Neuronal stem cell (in vitro differentiated cells): ENCODE data around the gene TSSC4.

Experiments
- DNase-seq: peaks from one replicate; pipeline ENCODE4 v3.0.0-alpha.2; 2013; ENCODE audit warnings: low spot score
- H2AFZ ChIP-seq: one replicate; pipeline ENCODE4 v1.6.1; 2013; ENCODE audit warnings: mild to moderate bottlenecking, low read length, inconsistent platforms
- H2AK5ac ChIP-seq: 2 replicates; pipeline ENCODE4 v1.6.1; 2013; ENCODE audit warnings: low read depth, mild to moderate bottlenecking, inconsistent platforms, low read length, moderate library complexity, mixed read lengths
- H2BK120ac ChIP-seq: 2 replicates; pipeline ENCODE4 v1.6.1; 2013; ENCODE audit warnings: low read depth, mild to moderate bottlenecking, inconsistent platforms, low read length, moderate library complexity, mixed read lengths
- H2BK12ac ChIP-seq: one replicate; pipeline ENCODE4 v1.6.1; 2013; ENCODE audit warnings: low read length, inconsistent platforms
- H2BK15ac ChIP-seq: 2 replicates; pipeline ENCODE4 v1.6.1; 2013; ENCODE audit warnings: mild to moderate bottlenecking, low read length, inconsistent platforms, mixed read lengths
- H2BK5ac ChIP-seq: one replicate; pipeline ENCODE4 v1.6.1; 2013; ENCODE audit warnings: inconsistent platforms, mild to moderate bottlenecking, low read length, moderate library complexity
- H3K14ac ChIP-seq: one replicate; pipeline ENCODE4 v1.6.1; 2013; ENCODE audit warnings: low read length, inconsistent platforms
- H3K18ac ChIP-seq: 2 replicates; pipeline ENCODE4 v1.6.1; 2013; ENCODE audit warnings: low read length, inconsistent platforms
- H3K23ac ChIP-seq: 2 replicates; pipeline ENCODE4 v1.6.1; 2013; ENCODE audit warnings: low read depth, mild to moderate bottlenecking, mixed read lengths, low read length, inconsistent platforms; ENCODE audit not compliant: poor library complexity
- H3K27ac ChIP-seq: replicated peaks from 3 replicates; pipeline ENCODE4 v1.5.1; 2013; ENCODE audit warnings: low read length, inconsistent platforms
- H3K27me3 ChIP-seq, 3 experiments: 2 replicates each; pipeline ENCODE4 v1.6.1; 2013; ENCODE audit warnings: low read length in 3 of 3, mild to moderate bottlenecking in 2 of 3, inconsistent platforms in 1 of 3, low read depth in 1 of 3, mixed read lengths in 1 of 3, moderate library complexity in 1 of 3; ENCODE audit not compliant: control insufficient read depth in 3 of 3, insufficient read depth in 3 of 3
- H3K36me3 ChIP-seq, 2 donors: replicated peaks in 1 of 2; 2 replicates each; pipeline ENCODE4 v1.6.1; 2013; ENCODE audit warnings: low read length in 2 of 2; ENCODE audit not compliant: control insufficient read depth in 2 of 2, insufficient read depth in 2 of 2
- H3K4ac ChIP-seq: 2 replicates; pipeline ENCODE4 v1.6.1; 2013; ENCODE audit warnings: inconsistent platforms, mild to moderate bottlenecking, low read length, moderate library complexity
- H3K4me1 ChIP-seq, 2 donors: 1 replicate in 1 of 2; 2 replicates in 1 of 2; pipeline ENCODE4 v1.6.1; 2013; ENCODE audit warnings: low read length in 2 of 2, low read depth in 1 of 2; ENCODE audit not compliant: control insufficient read depth in 2 of 2, insufficient read depth in 1 of 2
- H3K4me2 ChIP-seq: one replicate; pipeline ENCODE4 v1.6.1; 2013; ENCODE audit warnings: mild to moderate bottlenecking, low read length, inconsistent platforms; ENCODE audit not compliant: insufficient read depth, poor library complexity, severe bottlenecking
- H3K4me3 ChIP-seq, 2 donors: 2 replicates each; pipeline ENCODE4 v1.5.1; 2013; ENCODE audit warnings: low read length in 2 of 2, mild to moderate bottlenecking in 2 of 2, inconsistent platforms in 1 of 2, moderate library complexity in 1 of 2
- H3K79me1 ChIP-seq: one replicate; pipeline ENCODE4 v1.6.1; 2013; ENCODE audit warnings: low read depth, mild to moderate bottlenecking, inconsistent platforms, low read length, moderate library complexity
- H3K9ac ChIP-seq: one replicate; pipeline ENCODE4 v1.6.1; 2013; ENCODE audit warnings: mild to moderate bottlenecking, low read depth, low read length, inconsistent platforms; ENCODE audit not compliant: poor library complexity
- H3K9me3 ChIP-seq, 2 donors: replicated peaks in 1 of 2; 2 replicates each; pipeline versions ENCODE3 to v1.6.1; 2013; ENCODE audit warnings: low read length in 2 of 2, mild to moderate bottlenecking in 2 of 2, inconsistent platforms in 1 of 2, low read depth in 1 of 2, mixed read lengths in 1 of 2, moderate library complexity in 1 of 2; ENCODE audit not compliant: control insufficient read depth in 2 of 2, insufficient read depth in 1 of 2
- H4K8ac ChIP-seq: one replicate; pipeline ENCODE4 v1.6.1; 2013; ENCODE audit warnings: low read depth, mild to moderate bottlenecking, inconsistent platforms, low read length, moderate library complexity
- H4K91ac ChIP-seq: one replicate; pipeline ENCODE4 v1.6.1; 2013; ENCODE audit warnings: low read length, low read depth, mild to moderate bottlenecking, inconsistent platforms; ENCODE audit not compliant: poor library complexity
- WGBS, 2 donors: extraction: QIAGEN DNeasy Blood & Tissue Kit; methylation state at CpG; one replicate each; pipeline ENCODE4 v1.1.7; 2013; ENCODE audit warnings: missing lambda C conversion rate in 2 of 2, mixed read lengths in 1 of 2; ENCODE audit not compliant: insufficient read length in 2 of 2, insufficient replicate concordance in 1 of 2; ENCODE audit errors: extremely low coverage in 2 of 2; 5-methylcytosine and 5-hydroxymethylcytosine counted together

The TSSC4 gene

DNA sequence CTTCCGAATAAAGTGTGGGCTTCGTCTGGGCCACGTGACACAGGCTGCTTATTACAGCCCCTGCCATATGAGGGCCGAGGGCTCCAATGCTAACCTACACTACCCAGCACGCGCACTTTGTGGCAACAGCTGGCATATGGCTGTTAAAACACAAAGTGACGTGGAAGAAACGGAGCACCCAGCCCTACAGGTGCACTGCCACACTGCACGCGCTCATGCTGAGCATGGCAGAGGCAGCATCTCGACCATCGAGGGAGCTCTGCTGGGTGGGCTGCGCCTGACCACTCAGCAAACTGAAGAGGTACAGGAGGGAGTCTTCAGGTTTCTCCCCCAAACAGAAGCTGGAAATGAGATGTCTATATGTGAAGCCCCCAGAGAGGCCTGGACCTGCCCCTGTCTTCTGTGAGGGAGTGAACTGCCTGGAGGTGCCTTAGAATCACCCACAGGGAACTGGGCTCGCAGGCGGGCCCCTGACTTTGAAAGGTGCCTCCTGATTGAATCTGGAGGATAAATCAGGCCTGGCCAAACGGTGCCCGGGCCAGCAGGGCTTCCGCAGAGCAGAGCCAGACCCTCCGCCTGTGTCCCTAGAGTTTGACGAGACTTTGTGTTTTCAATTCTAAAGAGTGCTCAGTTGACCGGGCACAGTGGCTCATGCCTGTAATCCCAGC, 18.3 kb downstream of the TSSC4 start:
- peak overlapping the region; percentile 77 for H3K9ac ChIP-seq
- peak overlapping the region; percentile 95 for H3K4ac ChIP-seq
- peak overlapping the region; percentile 100 for H2BK15ac ChIP-seq
- no peak overlapping the region for H4K91ac ChIP-seq
- peaks cover 2% of the 10 kb centered on the region for H3K79me1 ChIP-seq
- no CpG with 5 or more reads among the region's 21 CpGs for WGBS, 2 donors
- no peak overlapping the region for H3K4me3 ChIP-seq
- H4K8ac ChIP-seq = peak overlapping the region; percentile 65
- H3K27me3 ChIP-seq = no peaks in the 10 kb centered on the region
- H3K9me3 ChIP-seq = no peaks in the 10 kb centered on the region
- peak overlapping the region; percentile 97 for H2AK5ac ChIP-seq
- H3K36me3 ChIP-seq = no peaks in the 10 kb centered on the region
- H3K4me2 ChIP-seq = no peak overlapping the region
- H2AFZ ChIP-seq = peak overlapping the region; percentile 29
- peak overlapping the region; percentile 82 for H2BK12ac ChIP-seq
- peak overlapping the region; percentile 87 for H3K18ac ChIP-seq
- no peak overlapping the region for H2BK120ac ChIP-seq
- no peak for DNase-seq
- H3K4me1 ChIP-seq = peaks cover 4 to 10% of the 10 kb centered on the region in 2 donors
- H3K27ac ChIP-seq = no peak overlapping the region
- peak overlapping the region; percentile 73 for H3K23ac ChIP-seq
- no peak overlapping the region for H2BK5ac ChIP-seq
- peak overlapping the region; percentile 71 for H3K14ac ChIP-seq

DNA sequence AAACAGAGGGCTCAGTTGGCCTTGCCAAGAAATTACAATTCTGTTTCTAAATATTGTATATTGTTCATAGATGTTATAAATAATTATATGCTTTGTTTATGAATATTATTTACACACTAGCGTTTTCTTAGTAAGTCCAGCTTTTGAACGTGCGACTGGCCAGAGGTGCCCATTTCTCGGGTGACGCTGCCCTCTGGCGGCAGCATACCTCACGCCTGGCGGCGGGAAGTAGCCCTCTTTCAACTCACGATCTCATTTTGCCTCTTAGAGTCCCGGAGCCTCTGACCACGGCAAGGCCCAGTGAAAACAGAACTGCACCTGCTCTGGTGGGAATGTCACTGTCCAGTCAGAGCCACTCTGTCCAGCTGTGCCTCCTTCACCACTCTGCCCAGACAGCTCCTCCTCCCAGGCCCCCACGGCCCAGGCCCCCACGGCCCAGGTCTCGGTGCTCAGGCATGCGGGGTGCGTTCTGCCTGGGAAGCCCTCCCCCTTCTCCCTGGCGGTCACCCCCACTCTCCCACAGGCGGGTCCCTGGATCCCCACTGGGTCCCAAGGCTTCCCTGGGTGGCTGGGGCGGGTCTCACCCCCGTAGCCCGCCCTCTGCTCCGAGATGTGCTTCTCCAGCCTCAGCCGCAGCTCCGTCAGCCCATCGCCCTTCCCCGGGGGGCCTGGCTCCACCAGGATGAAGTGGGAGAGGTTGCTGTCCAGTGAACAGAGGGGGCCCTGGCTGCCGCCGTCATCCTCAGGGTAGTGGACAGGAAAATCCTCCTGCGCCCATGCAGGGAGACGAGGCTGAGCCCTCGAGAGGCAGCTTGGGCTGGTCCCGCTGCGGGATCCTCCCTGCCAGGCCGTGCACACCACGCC, 19.3 kb downstream of the TSSC4 start:
- Histone ChIP-seq H2BK120ac (peak overlapping the region; percentile 16), H2BK15ac (peak overlapping the region; percentile 100), H3K9ac (peak overlapping the region; percentile 70), H3K4me3 (no peak overlapping the region), H3K14ac (peak overlapping the region; percentile 89), H3K79me1 (peaks cover 2% of the 10 kb centered on the region), H3K27me3 (no peaks in the 10 kb centered on the region), H4K91ac (peak overlapping the region; percentile 93), H3K4ac (peak overlapping the region; percentile 98), H3K18ac (peak overlapping the region; percentile 73), H3K4me2 (no peak overlapping the region), H2BK5ac (peak overlapping the region; percentile 95), H3K27ac (no peak overlapping the region), H2BK12ac (peak overlapping the region; percentile 67), H4K8ac (peak overlapping the region; percentile 98), H3K36me3 (no peaks in the 10 kb centered on the region), H3K9me3 (no peaks in the 10 kb centered on the region), H3K4me1 (peaks cover 4 to 10% of the 10 kb centered on the region in 2 donors), H2AFZ (peak overlapping the region; percentile 99), H2AK5ac (peak overlapping the region; percentile 98), H3K23ac (no peak overlapping the region)
- peak; percentile 69 for DNase-seq
- WGBS, 2 donors = no CpG with 5 or more reads among the region's 36 CpGs

DNA sequence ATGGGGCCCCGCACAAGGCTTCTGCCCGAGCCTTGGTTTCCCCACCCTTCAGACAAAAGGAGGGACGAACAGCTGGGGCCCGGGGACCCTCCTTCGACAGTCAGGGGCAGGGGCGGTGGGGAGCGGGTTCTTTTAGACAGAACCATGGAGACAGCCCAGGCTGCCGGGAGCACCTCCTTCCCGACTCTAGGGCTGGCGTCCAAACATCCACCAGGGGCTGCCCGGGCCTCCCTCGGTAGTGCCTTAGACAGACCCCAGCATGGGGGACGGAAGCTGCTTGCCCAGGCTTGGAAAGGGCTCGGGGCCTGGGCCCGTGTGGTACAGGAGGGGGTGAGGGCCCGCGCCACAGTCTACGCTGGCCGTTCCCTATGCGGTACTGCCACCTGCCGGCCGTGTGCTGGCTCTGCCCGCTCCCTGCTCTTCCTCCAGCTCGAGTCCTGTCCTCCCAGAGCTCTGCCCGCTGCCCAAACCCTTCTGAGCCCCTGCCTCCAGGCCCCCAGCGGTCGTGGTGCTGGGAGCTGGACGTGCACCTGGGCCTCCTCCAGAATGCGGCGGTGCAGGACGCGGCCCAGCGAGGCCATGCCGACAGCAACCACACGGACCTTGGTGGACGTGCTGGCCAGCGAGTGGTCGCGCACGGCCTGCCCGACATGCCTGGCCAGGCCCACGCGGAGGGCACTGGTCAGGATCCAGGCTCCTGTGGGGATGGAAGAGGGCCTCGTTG, 20.1 kb downstream of the TSSC4 start:
- WGBS, 2 donors = no CpG with 5 or more reads among the region's 44 CpGs
- H3K9me3 ChIP-seq = no peaks in the 10 kb centered on the region
- H3K36me3 ChIP-seq = no peaks in the 10 kb centered on the region

More for the DNA sequence above, 20.1 kb downstream of the TSSC4 start:
- peak overlapping the region; percentile 99 for H2AFZ ChIP-seq
- peak; percentile 77 for DNase-seq
- H4K91ac ChIP-seq = peak overlapping the region; percentile 94
- H3K4ac ChIP-seq = peak overlapping the region; percentile 98
- H2BK120ac ChIP-seq = peak overlapping the region; percentile 93
- peak overlapping the region; percentile 11 for H3K4me2 ChIP-seq
- H3K27ac ChIP-seq = no peak overlapping the region
- H3K27me3 ChIP-seq = no peaks in the 10 kb centered on the region
- H3K4me1 ChIP-seq = peaks cover 4 to 10% of the 10 kb centered on the region in 2 donors
- H3K23ac ChIP-seq = peak overlapping the region; percentile 68
- no peak overlapping the region for H3K4me3 ChIP-seq
- peak overlapping the region; percentile 94 for H3K14ac ChIP-seq
- peak overlapping the region; percentile 91 for H2BK12ac ChIP-seq
- H2BK15ac ChIP-seq = peak overlapping the region; percentile 100
- peak overlapping the region; percentile 86 for H3K9ac ChIP-seq
- H3K18ac ChIP-seq = peak overlapping the region; percentile 95
- H4K8ac ChIP-seq = peak overlapping the region; percentile 100
- peaks cover 2% of the 10 kb centered on the region for H3K79me1 ChIP-seq
- peak overlapping the region; percentile 95 for H2BK5ac ChIP-seq
- H2AK5ac ChIP-seq = peak overlapping the region; percentile 99
